Keratinocyte (primary cell): ENCODE data around the gene IGFBP5. TPM values are rescaled to one million over a fixed set of nuclear protein-coding genes. Genes with fewer than 3 reads are reported as not detected.

Experiments
- DNase-seq: peaks from one replicate; pipeline ENCODE4 v3.0.0-alpha.2; 2011; ENCODE audit warnings: low read depth, missing footprints, low spot score
- FAIRE-seq: peaks from 2 replicates; lab custom pipeline; 2011; peaks lifted over from hg19 to GRCh38; lab: Jason Lieb, UNC
- H2AFZ ChIP-seq: 2 replicates; pipeline ENCODE4 v1.6.0; 2012; ENCODE audit warnings: low read length, control low read depth, inconsistent platforms; ENCODE audit not compliant: control insufficient read depth
- H3K27ac ChIP-seq: 2 replicates; pipeline ENCODE4 v1.5.1; 2011; ENCODE audit warnings: low read length; ENCODE audit not compliant: control insufficient read depth, insufficient read depth
- H3K27me3 ChIP-seq: 3 replicates; pipeline ENCODE4 v1.6.0; 2011; ENCODE audit warnings: low read length; ENCODE audit not compliant: control insufficient read depth, insufficient read depth; ENCODE audit errors: extremely low read depth
- H3K36me3 ChIP-seq, 2 experiments: 2 replicates in 1 of 2; 3 replicates in 1 of 2; pipeline ENCODE4 v1.5.1; 2011; ENCODE audit warnings: low read length in 2 of 2, mild to moderate bottlenecking in 1 of 2; ENCODE audit not compliant: control insufficient read depth in 2 of 2, insufficient read depth in 2 of 2; ENCODE audit errors: extremely low read depth in 1 of 2
- H3K4me1 ChIP-seq: 3 replicates; pipeline ENCODE4 v1.5.1; 2011; ENCODE audit warnings: low read length; ENCODE audit not compliant: control insufficient read depth, insufficient read depth; ENCODE audit errors: extremely low read depth
- H3K4me2 ChIP-seq: 3 replicates; pipeline ENCODE4 v1.6.0; 2011; ENCODE audit warnings: low read depth, low read length; ENCODE audit not compliant: control insufficient read depth, insufficient read depth; ENCODE audit errors: extremely low read depth
- H3K4me3 ChIP-seq, 3 experiments: fragments of 200-600 bp in 1 of 3; sonication (generic) in 1 of 3; 2 replicates in 2 of 3; 3 replicates in 1 of 3; pipeline ENCODE4 v1.5.1; 2011 to 2016; ENCODE audit warnings: low read length in 3 of 3, mild to moderate bottlenecking in 3 of 3, control low read depth in 2 of 3, inconsistent platforms in 1 of 3, low read depth in 1 of 3, mixed read lengths in 1 of 3, mixed run types in 1 of 3, moderate library complexity in 1 of 3; ENCODE audit not compliant: control insufficient read depth in 2 of 3, insufficient read depth in 2 of 3; ENCODE audit errors: extremely low read depth in 1 of 3
- H3K79me2 ChIP-seq: 2 replicates; pipeline ENCODE4 v1.6.0; 2012; ENCODE audit warnings: low read length; ENCODE audit not compliant: control insufficient read depth, insufficient read depth
- H3K9ac ChIP-seq: 3 replicates; pipeline ENCODE4 v1.6.0; 2011; ENCODE audit warnings: low read length; ENCODE audit not compliant: control insufficient read depth, insufficient read depth; ENCODE audit errors: extremely low read depth
- H3K9me1 ChIP-seq: 3 replicates; pipeline ENCODE4 v1.6.0; 2011; ENCODE audit warnings: low read length; ENCODE audit not compliant: control insufficient read depth, insufficient read depth; ENCODE audit errors: extremely low read depth
- H3K9me3 ChIP-seq: 2 replicates; pipeline ENCODE4 v1.5.1; 2012; ENCODE audit warnings: low read depth, low read length; ENCODE audit not compliant: control insufficient read depth
- H4K20me1 ChIP-seq: 3 replicates; pipeline ENCODE4 v1.6.0; 2011; ENCODE audit warnings: low read length; ENCODE audit not compliant: control insufficient read depth, insufficient read depth; ENCODE audit errors: extremely low read depth
- CTCF ChIP-seq, 3 experiments: IDR thresholded peaks in 1 of 3; conservative IDR thresholded peaks in 1 of 3; optimal IDR thresholded peaks in 1 of 3; 2 replicates in 2 of 3; 3 replicates in 1 of 3; pipeline versions ENCODE3 to v1.5.1; 2011; ENCODE audit warnings: low read length in 3 of 3, mild to moderate bottlenecking in 3 of 3, moderate library complexity in 2 of 3, control low read depth in 1 of 3, inconsistent platforms in 1 of 3; ENCODE audit not compliant: insufficient read depth in 2 of 3; ENCODE audit errors: extremely low read depth in 1 of 3
- EZH2 ChIP-seq: IDR thresholded peaks from one replicate; pipeline ENCODE4 v1.6.1; 2012; ENCODE audit warnings: inconsistent platforms, mild to moderate bottlenecking, low read length, moderate library complexity
- dilution Hi-C: fragments of 300-500 bp; cut with MboI; formaldehyde crosslinking; loops from one replicate; pipeline ENCODE4 v1.7.0; 2020; ENCODE audit warnings: low sequenced_read_pairs; ENCODE audit not compliant: extremely low pct_ligation_motif_present
- polyA plus RNA-seq, 5 experiments: library from polyadenylated mRNA; depleted of rRNA in 3 of 5; stranded (reverse) in 3 of 5; stranded (forward) in 1 of 5; unstranded in 1 of 5; fragments of >200 nt; gene quantifications; 1 replicate in 1 of 5; 2 replicates in 3 of 5; 3 replicates in 1 of 5; pipeline versions ENCODE4 v1.2.1 to v1.2.3, GENCODE V29; 2011 to 2012; ENCODE audit warnings: missing spikeins in 2 of 5, low read depth in 1 of 5, low replicate concordance in 1 of 5

The IGFBP5 gene
- polyA plus RNA-seq, 1 donor (not counting 4 experiments of a cell fraction or from before 2014, with no cell fraction given): 1.1 TPM

GRCh38 chr2:216713691-216714336 is 18.5 kb upstream of the IGFBP5 start:
- H3K4me1 ChIP-seq: peaks cover 64% of the 10 kb centered on the region
- no peaks in the 10 kb centered on the region for H3K9me3 ChIP-seq
- TF ChIP-seq EZH2 (no peak), CTCF (optimal IDR thresholded peaks at IDR 0.05 in 1 of 3, IDR thresholded peaks at IDR 0.05 in 1 of 3, conservative IDR thresholded peaks at IDR 0.05 in 1 of 3; ENCODE audit: extremely low read depth in 1 of 3, insufficient read depth in 2 of 3, low read length in 3 of 3) (no peak)
- no peaks in the 10 kb centered on the region for H3K79me2 ChIP-seq
- H2AFZ ChIP-seq: no peak overlapping the region
- dilution Hi-C loops: no loop called here
- no peaks in the 10 kb centered on the region for H4K20me1 ChIP-seq
- H3K27me3 ChIP-seq: no peaks in the 10 kb centered on the region
- peak overlapping the region; percentile 84 for H3K27ac ChIP-seq
- peak overlapping the region; percentile 61 for H3K4me2 ChIP-seq
- H3K9ac ChIP-seq: peak overlapping the region; percentile 57
- H3K4me3 ChIP-seq: peak overlapping the region in 1 of 3 experiments; percentile 22
- no peaks in the 10 kb centered on the region for H3K9me1 ChIP-seq
- DNase-seq (peak; percentile 94), FAIRE-seq (peak; percentile 98)
- no peaks in the 10 kb centered on the region for H3K36me3 ChIP-seq

GRCh38 chr2:216711348-216711747 is 16.0 kb upstream of the IGFBP5 start:
- Histone ChIP-seq H3K36me3 (no peaks in the 10 kb centered on the region), H3K79me2 (no peaks in the 10 kb centered on the region), H3K27me3 (no peaks in the 10 kb centered on the region), H2AFZ (peak overlapping the region; percentile 96), H3K4me1 (peaks cover 47% of the 10 kb centered on the region), H3K4me3 (peak overlapping the region in 2 of 3 experiments; percentile 27 to 34), H3K9me3 (no peaks in the 10 kb centered on the region), H3K4me2 (peak overlapping the region; percentile 44), H3K9me1 (no peaks in the 10 kb centered on the region), H4K20me1 (no peaks in the 10 kb centered on the region), H3K9ac (peak overlapping the region; percentile 34), H3K27ac (peak overlapping the region; percentile 48)
- FAIRE-seq: no peak
- dilution Hi-C loops: no loop called here
- no peak for DNase-seq
- no peak for TF ChIP-seq CTCF (optimal IDR thresholded peaks at IDR 0.05 in 1 of 3, IDR thresholded peaks at IDR 0.05 in 1 of 3, conservative IDR thresholded peaks at IDR 0.05 in 1 of 3; ENCODE audit: extremely low read depth in 1 of 3, insufficient read depth in 2 of 3, low read length in 3 of 3)
